Ishikawa (cell line): Measurements from ENCODE around the gene AP3B1.

Experiments used
- CEBPB ChIP-seq: IDR thresholded peaks from 2 replicates; pipeline ENCODE4 v1.6.1; 2012
- EGR1 ChIP-seq: IDR thresholded peaks from 2 replicates; pipeline ENCODE4 v1.6.1; 2012
- NFIC ChIP-seq: IDR thresholded peaks from 2 replicates; pipeline ENCODE4 v1.6.1; 2012
- RAD21 ChIP-seq: IDR thresholded peaks from 2 replicates; pipeline ENCODE4 v1.6.1; 2012; ENCODE audit warnings: low read depth
- TF ChIP-seq, protein P1 (sequence below): IDR thresholded peaks from 2 replicates; pipeline ENCODE4 v1.6.1; 2012
- TF ChIP-seq, protein P2 (sequence below): IDR thresholded peaks from 2 replicates; pipeline ENCODE4 v1.6.1; 2012

DNA sequence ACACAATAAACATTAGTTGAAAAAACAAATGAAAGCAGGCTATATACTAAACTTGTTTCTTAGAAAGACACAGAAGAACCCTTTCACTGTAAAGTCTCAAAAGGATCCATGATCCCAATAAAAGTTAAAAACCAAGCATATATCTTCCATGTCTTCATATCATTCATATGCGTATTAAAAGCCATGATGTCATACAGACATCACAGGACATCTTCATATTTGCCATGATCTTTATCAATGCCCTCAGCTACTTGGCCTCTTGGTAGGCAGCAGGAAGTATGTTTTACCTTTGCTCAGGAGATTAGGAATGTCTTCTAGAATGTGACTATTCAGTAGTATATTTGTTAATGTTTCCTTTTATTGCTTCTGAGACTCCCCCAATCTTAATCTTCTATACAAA, 16.8 kb downstream of the AP3B1 start:
- TF ChIP-seq NFIC (no peak), RAD21 (no peak), CEBPB (no peak), EGR1 (no peak)
- TF ChIP-seq, protein P1, sequence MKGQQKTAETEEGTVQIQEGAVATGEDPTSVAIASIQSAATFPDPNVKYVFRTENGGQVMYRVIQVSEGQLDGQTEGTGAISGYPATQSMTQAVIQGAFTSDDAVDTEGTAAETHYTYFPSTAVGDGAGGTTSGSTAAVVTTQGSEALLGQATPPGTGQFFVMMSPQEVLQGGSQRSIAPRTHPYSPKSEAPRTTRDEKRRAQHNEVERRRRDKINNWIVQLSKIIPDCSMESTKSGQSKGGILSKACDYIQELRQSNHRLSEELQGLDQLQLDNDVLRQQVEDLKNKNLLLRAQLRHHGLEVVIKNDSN, result no peak
- TF ChIP-seq, protein P2, sequence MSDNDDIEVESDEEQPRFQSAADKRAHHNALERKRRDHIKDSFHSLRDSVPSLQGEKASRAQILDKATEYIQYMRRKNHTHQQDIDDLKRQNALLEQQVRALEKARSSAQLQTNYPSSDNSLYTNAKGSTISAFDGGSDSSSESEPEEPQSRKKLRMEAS, result no peak
